ENCODE measurements around the gene WAPL.

DNA sequence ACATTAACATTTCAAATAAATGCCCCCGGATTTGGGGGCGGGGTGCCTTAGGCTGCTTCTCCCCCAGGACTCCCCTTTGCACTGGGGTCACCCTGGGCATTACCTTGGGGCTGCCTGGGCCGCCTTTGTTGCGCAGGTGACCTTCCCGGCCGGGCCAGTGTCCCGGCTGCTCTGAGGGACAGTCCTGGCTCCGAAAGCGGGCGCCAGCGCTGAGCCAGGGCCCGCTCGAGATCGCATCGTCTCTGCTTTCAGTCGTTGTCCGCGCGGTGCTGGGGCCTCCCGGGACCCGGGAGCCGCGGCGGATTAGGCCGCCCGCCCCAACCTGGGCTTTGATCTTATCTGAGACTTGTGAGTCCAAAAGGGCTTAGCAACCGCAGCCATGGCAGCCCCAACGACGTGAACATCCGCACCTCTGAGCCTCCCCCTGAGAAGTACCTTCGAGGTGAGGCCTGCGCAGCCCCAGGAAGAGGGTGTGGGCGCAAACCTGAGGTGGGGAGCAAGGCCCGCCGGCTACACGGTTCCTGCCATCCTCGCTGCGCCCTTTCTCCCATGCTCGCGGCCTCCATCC is 14.8 kb upstream of the WAPL start:
- TF ChIP-seq, protein P1, sequence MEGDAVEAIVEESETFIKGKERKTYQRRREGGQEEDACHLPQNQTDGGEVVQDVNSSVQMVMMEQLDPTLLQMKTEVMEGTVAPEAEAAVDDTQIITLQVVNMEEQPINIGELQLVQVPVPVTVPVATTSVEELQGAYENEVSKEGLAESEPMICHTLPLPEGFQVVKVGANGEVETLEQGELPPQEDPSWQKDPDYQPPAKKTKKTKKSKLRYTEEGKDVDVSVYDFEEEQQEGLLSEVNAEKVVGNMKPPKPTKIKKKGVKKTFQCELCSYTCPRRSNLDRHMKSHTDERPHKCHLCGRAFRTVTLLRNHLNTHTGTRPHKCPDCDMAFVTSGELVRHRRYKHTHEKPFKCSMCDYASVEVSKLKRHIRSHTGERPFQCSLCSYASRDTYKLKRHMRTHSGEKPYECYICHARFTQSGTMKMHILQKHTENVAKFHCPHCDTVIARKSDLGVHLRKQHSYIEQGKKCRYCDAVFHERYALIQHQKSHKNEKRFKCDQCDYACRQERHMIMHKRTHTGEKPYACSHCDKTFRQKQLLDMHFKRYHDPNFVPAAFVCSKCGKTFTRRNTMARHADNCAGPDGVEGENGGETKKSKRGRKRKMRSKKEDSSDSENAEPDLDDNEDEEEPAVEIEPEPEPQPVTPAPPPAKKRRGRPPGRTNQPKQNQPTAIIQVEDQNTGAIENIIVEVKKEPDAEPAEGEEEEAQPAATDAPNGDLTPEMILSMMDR (IDR thresholded peaks at IDR 0.05) = no peak
- no peak for TF ChIP-seq EZH2 (IDR thresholded peaks at IDR 0.05; ENCODE audit: borderline replicate concordance, insufficient read depth, low read depth, low read length, poor library complexity, severe bottlenecking)
